NCI-H1436 treated with DMSO at 0.1 percent for 48 hours (cell line): ENCODE measurements around the gene BEND6.

ENCODE experiments used
- DNase-seq: peaks from one replicate; lab custom pipeline; 2025; lab: John Stamatoyannopoulos, UW

Gene BEND6

GRCh38 chr6:56954403-56955170, at the start of gene BEND6:
Gene BEND6, plus strand, starts transcription at chr6:56955107. Its CDS starts 26,704 bp downstream, at chr6:56981811.
- DNase-seq, result no peak

GRCh38 chr6:56905378-56905777, 49.5 kb upstream of the BEND6 start:
- DNase-seq, result no peak

GRCh38 chr6:56906752-56907151, 48.2 kb upstream of the BEND6 start:
- DNase-seq, result no peak

GRCh38 chr6:56909115-56909907, 45.6 kb upstream of the BEND6 start:
- DNase-seq, result no peak

- no peak for DNase-seq
Observed at GRCh38 chr6:56911847-56912246, 43.1 kb upstream of the BEND6 start.

GRCh38 chr6:56913285-56914074, 41.4 kb upstream of the BEND6 start:
- no peak for DNase-seq

GRCh38 chr6:56914798-56915658, 39.9 kb upstream of the BEND6 start:
- no peak for DNase-seq

GRCh38 chr6:56915832-56916231, 39.1 kb upstream of the BEND6 start:
- DNase-seq, result no peak

GRCh38 chr6:56916849-56917551, 37.9 kb upstream of the BEND6 start:
- no peak for DNase-seq

GRCh38 chr6:56922645-56923044, 32.3 kb upstream of the BEND6 start:
- no peak for DNase-seq

- no peak for DNase-seq
Observed at GRCh38 chr6:56923565-56923964, 31.3 kb upstream of the BEND6 start.

- no peak for DNase-seq
Observed at GRCh38 chr6:56927538-56928453, 27.1 kb upstream of the BEND6 start.

GRCh38 chr6:56930846-56931245, 24.1 kb upstream of the BEND6 start:
- no peak for DNase-seq

GRCh38 chr6:56932910-56933477, 21.9 kb upstream of the BEND6 start:
- DNase-seq, result no peak

- DNase-seq, result no peak
Observed at GRCh38 chr6:56933650-56934049, 21.3 kb upstream of the BEND6 start.

GRCh38 chr6:56934876-56935275, 20.0 kb upstream of the BEND6 start:
- no peak for DNase-seq

GRCh38 chr6:56936466-56936865, 18.4 kb upstream of the BEND6 start:
- no peak for DNase-seq

GRCh38 chr6:56938649-56939191, 16.2 kb upstream of the BEND6 start:
- no peak for DNase-seq

GRCh38 chr6:56940463-56940862, 14.4 kb upstream of the BEND6 start:
- no peak for DNase-seq
